Heart right ventricle (tissue), 16 donors: ENCODE results near the gene GALT. TPM values are rescaled to one million over a fixed set of nuclear protein-coding genes. Genes with fewer than 3 reads are reported as not detected.
A peak's percentile ranks its signal among the peaks of the same experiment; 100 is the strongest.

Experiments used
- ATAC-seq, 8 donors: fragments of 200-7000 bp; cut with Tn5 transposase; one replicate each; pipeline ENCODE4 v1.9.1; 2020; ENCODE audit warnings: mild to moderate bottlenecking in 8 of 8, moderate library complexity in 8 of 8, moderate number of reproducible peaks in 1 of 8
- DNase-seq, 2 donors: peaks; one replicate each; pipeline ENCODE4 v3.0.0-alpha.2; 2020
- H3K27ac ChIP-seq, 10 donors: fragments of 200-600 bp; sonication (generic) in 2 of 10; one replicate each; pipeline versions ENCODE4 v1.5.0 to v1.8.0; 2020 to 2022; ENCODE audit warnings: mild to moderate bottlenecking in 3 of 10
- H3K27me3 ChIP-seq, 7 donors: fragments of 200-600 bp; one replicate each; pipeline ENCODE4 v1.8.0; 2021 to 2022; ENCODE audit warnings: mild to moderate bottlenecking in 2 of 7
- H3K36me3 ChIP-seq, 9 donors: fragments of 200-600 bp; sonication (generic) in 1 of 9; one replicate each; pipeline versions ENCODE4 v1.5.0 to v1.8.0; 2020 to 2022; ENCODE audit warnings: mild to moderate bottlenecking in 2 of 9
- H3K4me1 ChIP-seq, 9 donors: fragments of 200-600 bp; sonication (generic) in 1 of 9; one replicate each; pipeline versions ENCODE4 v1.5.0 to v1.8.0; 2020 to 2022; ENCODE audit warnings: mild to moderate bottlenecking in 4 of 9
- H3K4me3 ChIP-seq, 10 donors: fragments of 200-600 bp; sonication (generic) in 2 of 10; one replicate each; pipeline versions ENCODE4 v1.5.0 to v1.8.0; 2020 to 2022; ENCODE audit warnings: mild to moderate bottlenecking in 7 of 10, moderate library complexity in 2 of 10
- H3K9me3 ChIP-seq, 11 donors: fragments of 200-600 bp in 10 of 11; sonication (generic) in 2 of 11; one replicate each; pipeline versions ENCODE4 v1.5.0 to v1.8.0; 2013 to 2022; ENCODE audit warnings: mild to moderate bottlenecking in 2 of 11, control low read depth in 1 of 11, moderate library complexity in 1 of 11
- CTCF ChIP-seq, 9 donors: fragments of 200-600 bp; sonication (generic) in 2 of 9; IDR thresholded peaks; one replicate each; pipeline versions ENCODE4 v1.5.0 to v1.8.0; 2021 to 2022; ENCODE audit warnings: antibody characterized with exemption in 9 of 9, mild to moderate bottlenecking in 5 of 9, moderate library complexity in 1 of 9
- WGBS, 2 donors: extraction: QIAGEN DNeasy Blood & Tissue Kit; methylation state at CpG; one replicate each; pipeline ENCODE4 v1.1.7; 2013; ENCODE audit warnings: inconsistent platforms in 1 of 2; 5-methylcytosine and 5-hydroxymethylcytosine counted together
- intact Hi-C, 10 donors: fragments of 100-400 bp; cut with DNase I; formaldehyde crosslinking; loops; one replicate each; pipeline versions ENCODE4 v1.11.1 to v1.14.2; 2022
- polyA plus RNA-seq, 2 donors: library from polyadenylated mRNA; stranded (reverse); fragments of 200-250 nt; gene quantifications; one replicate each; pipeline ENCODE4 v1.2.3, GENCODE V29; 2013
- total RNA-seq, 10 donors: library from RNA; stranded (reverse); fragmentation: NEBNext Ultra II Directional in 3 of 10; extraction: Animal tissue kit (Norgen Biotek cat#: 25700) in 3 of 10; gene quantifications; one replicate each; pipeline versions ENCODE4 v1.2.1 to v1.2.4, GENCODE V29; 2021 to 2023
- donor health status: Arrhythmogenic right ventricular cardiomyopathy.
- donor health status: ischemic (EF 13 %, LVEDD 7.1; RV severe dilation, severe dysfunction).
- donor health status: healthy with polysubstance abuse.
- donor health status: DM: no; HTN: yes; CAD: no.
- donor health status: DM: no; HTN: no; CAD: no.
- donor health status: ischemic (EF 25% LVEDD 6.9; RV normal size, moderate dysfunction).
- donor health status: ischemic (EF 25% LVEDD 5.7; RV mildly dilated, moderate dysfunction).
- donor health status: healthy.
- donor health status: DM: yes; HTN: yes; CAD: no.
- donor health status: Ischemic cardiomyopathy.
- donor health status: ischemic (EF 35%, LVEDD 5.7; RV mildly dilated, moderate dysfunction).
- donor health status: nonischemic (EF 11% LVEDD 7.7; RV severe dilation, severe dysfunction).
- donor health status: DM: yes; HTN: yes; CAD: no.
- donor health status: PGD.
- donor health status: ischemic (EF 29% LVEDD 5.4; RV normal size, mild dysfunction).
- donor health status: nonischemic (EF 23%, LVEDD 6.1; RV moderate dilation, normal function).

The GALT gene
- total and polyA plus RNA-seq, 12 donors, result 20.8 to 82.2 (median 44.2) TPM

- no peak overlapping the region for H3K27ac ChIP-seq
- H3K27me3 ChIP-seq, result no peaks in the 10 kb centered on the region
- TF ChIP-seq CTCF (IDR thresholded peaks at IDR 0.05), result no peak
- ATAC-seq (no peak), DNase-seq (no peak)
- WGBS, 2 donors, result 42 to 51% methylated on average over 2 of the region's 2 CpGs
- no peaks in the 10 kb centered on the region for H3K9me3 ChIP-seq
- H3K4me3 ChIP-seq, result no peak overlapping the region
- H3K36me3 ChIP-seq, result no peaks in the 10 kb centered on the region
- peaks cover 2 to 20% (median 16%) of the 10 kb centered on the region in 9 donors for H3K4me1 ChIP-seq
- intact Hi-C loops, result loop anchor here in 2 of 10 donors (10.0 kb wide), 3 partner anchors 203 to 273 kb away; no protein-coding TSS in a partner anchor
Observed at GRCh38 chr9:34607331-34607730, 39.1 kb upstream of the GALT start.

DNA sequence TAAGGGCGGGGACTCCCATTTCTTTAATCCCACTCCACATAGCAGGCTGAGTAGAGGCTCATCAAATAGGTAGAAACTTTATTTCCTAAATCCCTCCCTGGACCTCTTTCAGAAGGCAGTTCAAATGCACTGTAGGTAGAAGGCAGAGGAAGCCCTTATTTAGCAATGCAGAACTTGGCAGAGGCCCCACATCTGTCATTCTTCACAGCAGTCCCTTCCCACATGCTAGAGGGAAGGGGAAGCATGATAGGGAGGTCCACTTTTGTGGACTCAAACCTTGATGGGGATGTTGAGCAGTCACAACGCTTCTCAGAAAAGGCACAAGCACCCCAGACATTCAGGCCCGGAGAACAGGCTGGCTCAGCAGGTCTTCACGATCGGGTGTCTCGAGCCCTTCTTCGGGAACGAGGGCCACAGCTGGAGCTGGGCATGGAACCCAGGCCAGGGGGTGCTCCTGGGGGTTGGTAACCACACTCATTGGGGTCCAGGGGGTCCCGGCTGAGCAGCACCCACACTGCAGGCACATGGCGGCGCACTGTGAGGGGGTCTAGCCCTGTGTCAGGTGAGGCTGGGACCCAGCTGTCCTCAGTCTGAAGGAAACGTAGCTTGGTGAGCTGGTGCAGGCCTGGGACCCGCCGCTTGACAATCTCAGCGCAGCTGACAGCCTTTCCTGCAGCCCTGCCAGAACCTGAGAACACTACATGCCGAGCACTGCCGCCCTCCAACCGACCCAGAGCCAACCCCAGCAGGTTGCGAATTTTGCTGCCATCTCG lies 35.9 kb upstream of the GALT start:
- peak overlapping the region in 9 of 10 donors; percentile 48 to 86 (median 79) for H3K4me3 ChIP-seq
- H3K36me3 ChIP-seq, result peaks cover 0 to 24% (median 6%) of the 10 kb centered on the region in 9 donors
- 85% methylated on average over 20 of the region's 20 CpGs for WGBS, 2 donors
- DNase-seq (peak in 1 of 2 donors; percentile 36), ATAC-seq (peak in 6 of 8 donors; percentile 12 to 55 (median 38))
- TF ChIP-seq CTCF (IDR thresholded peaks at IDR 0.05), result no peak
- intact Hi-C loops, result loop anchor here in 2 of 10 donors (5.0 kb wide), 2 partner anchors 92 to 278 kb away; no protein-coding TSS in a partner anchor
- peak overlapping the region in 7 of 10 donors; percentile 75 to 98 (median 94) for H3K27ac ChIP-seq
- peaks cover 2 to 31% (median 25%) of the 10 kb centered on the region in 9 donors for H3K4me1 ChIP-seq
- H3K9me3 ChIP-seq, result no peaks in the 10 kb centered on the region
- no peaks in the 10 kb centered on the region for H3K27me3 ChIP-seq

GRCh38 chr9:34611251-34611810 lies 35.1 kb upstream of the GALT start:
- intact Hi-C loops, result loop anchor here in 2 of 10 donors (5.0 kb wide), 2 partner anchors 91 to 279 kb away; no protein-coding TSS in a partner anchor
- Histone ChIP-seq H3K27ac (peak overlapping the region; percentile 71 to 98 (median 92)), H3K4me1 (peaks cover 2 to 31% (median 25%) of the 10 kb centered on the region in 9 donors), H3K36me3 (peaks cover 0 to 31% (median 6%) of the 10 kb centered on the region in 9 donors), H3K27me3 (no peaks in the 10 kb centered on the region), H3K4me3 (peak overlapping the region; percentile 34 to 86 (median 79)), H3K9me3 (no peaks in the 10 kb centered on the region)
- TF ChIP-seq CTCF (IDR thresholded peaks at IDR 0.05), result no peak
- ATAC-seq (peak; percentile 7 to 49 (median 20)), DNase-seq (no peak)
- WGBS, 2 donors, result 66% methylated on average over 10 of the region's 10 CpGs
